ENCODE measurements around the gene FRAS1.
"Not testable (repeated sequence)": the region's sequence is repeated elsewhere in the genome, so short reads cannot be mapped to it uniquely, and the experiment has no call there.

FRAS1 gene, protein sequence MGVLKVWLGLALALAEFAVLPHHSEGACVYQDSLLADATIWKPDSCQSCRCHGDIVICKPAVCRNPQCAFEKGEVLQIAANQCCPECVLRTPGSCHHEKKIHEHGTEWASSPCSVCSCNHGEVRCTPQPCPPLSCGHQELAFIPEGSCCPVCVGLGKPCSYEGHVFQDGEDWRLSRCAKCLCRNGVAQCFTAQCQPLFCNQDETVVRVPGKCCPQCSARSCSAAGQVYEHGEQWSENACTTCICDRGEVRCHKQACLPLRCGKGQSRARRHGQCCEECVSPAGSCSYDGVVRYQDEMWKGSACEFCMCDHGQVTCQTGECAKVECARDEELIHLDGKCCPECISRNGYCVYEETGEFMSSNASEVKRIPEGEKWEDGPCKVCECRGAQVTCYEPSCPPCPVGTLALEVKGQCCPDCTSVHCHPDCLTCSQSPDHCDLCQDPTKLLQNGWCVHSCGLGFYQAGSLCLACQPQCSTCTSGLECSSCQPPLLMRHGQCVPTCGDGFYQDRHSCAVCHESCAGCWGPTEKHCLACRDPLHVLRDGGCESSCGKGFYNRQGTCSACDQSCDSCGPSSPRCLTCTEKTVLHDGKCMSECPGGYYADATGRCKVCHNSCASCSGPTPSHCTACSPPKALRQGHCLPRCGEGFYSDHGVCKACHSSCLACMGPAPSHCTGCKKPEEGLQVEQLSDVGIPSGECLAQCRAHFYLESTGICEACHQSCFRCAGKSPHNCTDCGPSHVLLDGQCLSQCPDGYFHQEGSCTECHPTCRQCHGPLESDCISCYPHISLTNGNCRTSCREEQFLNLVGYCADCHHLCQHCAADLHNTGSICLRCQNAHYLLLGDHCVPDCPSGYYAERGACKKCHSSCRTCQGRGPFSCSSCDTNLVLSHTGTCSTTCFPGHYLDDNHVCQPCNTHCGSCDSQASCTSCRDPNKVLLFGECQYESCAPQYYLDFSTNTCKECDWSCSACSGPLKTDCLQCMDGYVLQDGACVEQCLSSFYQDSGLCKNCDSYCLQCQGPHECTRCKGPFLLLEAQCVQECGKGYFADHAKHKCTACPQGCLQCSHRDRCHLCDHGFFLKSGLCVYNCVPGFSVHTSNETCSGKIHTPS (N-terminal part only)

DNA sequence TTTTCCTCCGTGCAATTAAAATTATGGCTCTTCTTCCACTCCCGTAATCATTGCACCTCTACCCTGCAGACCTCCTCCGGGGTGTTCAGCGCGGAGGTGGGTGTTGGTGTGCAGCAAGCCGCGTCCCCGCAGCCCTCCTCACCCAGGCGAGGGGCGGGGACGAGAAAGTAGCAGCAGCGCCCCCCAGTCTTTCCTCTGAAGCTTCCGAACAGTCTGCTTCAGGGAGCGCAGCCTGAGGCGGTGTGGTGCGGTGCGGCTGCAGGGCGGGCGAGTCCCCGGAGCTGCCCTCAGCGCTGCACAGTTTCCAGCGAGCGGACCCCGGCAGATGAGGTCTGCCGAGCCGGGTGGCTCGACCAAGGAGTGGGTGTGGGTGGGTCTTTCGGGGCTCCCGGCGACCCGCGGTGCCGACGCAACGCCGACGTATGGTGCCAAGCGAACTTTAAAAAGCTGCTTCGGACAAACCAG lies at the start of gene FRAS1:
Gene FRAS1, plus strand, starts transcription at position 189 of the 465 bp plus-strand sequence. CDS start 687 bp downstream, outside the sequence.
- Histone ChIP-seq H3K4me1 (ENCODE audit: control insufficient read depth, insufficient read depth, low read length) (peaks cover 12% of the 10 kb centered on the region), H3K9ac (ENCODE audit: low read length) (peak within 1 kb of the TSS; percentile 85), H3K27me3 (replicated peaks; ENCODE audit: control insufficient read depth, insufficient read depth, low read length) (no peaks in the 10 kb centered on the region), H3K36me3 (ENCODE audit: control insufficient read depth, insufficient read depth, low read length, severe bottlenecking) (no peaks in the 10 kb centered on the region), H3K9me3 (ENCODE audit: control insufficient read depth, low read length) (no peaks in the 10 kb centered on the region), H3K4me3 (ENCODE audit: low read length) (peak within 1 kb of the TSS; percentile 92)
- peak; percentile 76 for DNase-seq (ENCODE audit: low read depth)

DNA sequence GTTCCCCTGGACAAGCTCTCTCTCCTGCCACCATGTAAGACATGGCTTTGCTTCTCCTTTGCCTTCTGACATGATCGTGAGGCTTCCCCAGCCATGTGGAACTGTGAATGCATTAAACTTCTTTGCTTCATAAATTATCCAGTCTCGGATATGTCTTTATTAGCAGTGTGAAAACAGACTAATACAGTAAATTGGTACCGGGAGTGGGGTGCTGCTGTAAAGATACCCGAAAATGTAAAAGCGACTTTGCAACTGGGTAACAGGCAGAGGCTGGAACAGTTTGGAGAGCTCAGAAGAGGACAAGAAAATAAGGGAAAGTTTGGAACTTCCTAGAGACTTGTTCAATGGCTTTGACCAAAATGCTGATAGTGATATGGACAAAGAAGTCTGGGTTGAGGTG lies 46.1 kb upstream of the FRAS1 start:
- DNase-seq (ENCODE audit: low read depth); H3K36me3 ChIP-seq (ENCODE audit: control insufficient read depth, insufficient read depth, low read length, severe bottlenecking); H3K27me3 ChIP-seq (replicated peaks; ENCODE audit: control insufficient read depth, insufficient read depth, low read length); H3K4me3 ChIP-seq (ENCODE audit: low read length); H3K4me1 ChIP-seq (ENCODE audit: control insufficient read depth, insufficient read depth, low read length); H3K9ac ChIP-seq (ENCODE audit: low read length): not testable (repeated sequence)
- H3K9me3 ChIP-seq (ENCODE audit: control insufficient read depth, low read length) = peaks cover 11% of the 10 kb centered on the region

DNA sequence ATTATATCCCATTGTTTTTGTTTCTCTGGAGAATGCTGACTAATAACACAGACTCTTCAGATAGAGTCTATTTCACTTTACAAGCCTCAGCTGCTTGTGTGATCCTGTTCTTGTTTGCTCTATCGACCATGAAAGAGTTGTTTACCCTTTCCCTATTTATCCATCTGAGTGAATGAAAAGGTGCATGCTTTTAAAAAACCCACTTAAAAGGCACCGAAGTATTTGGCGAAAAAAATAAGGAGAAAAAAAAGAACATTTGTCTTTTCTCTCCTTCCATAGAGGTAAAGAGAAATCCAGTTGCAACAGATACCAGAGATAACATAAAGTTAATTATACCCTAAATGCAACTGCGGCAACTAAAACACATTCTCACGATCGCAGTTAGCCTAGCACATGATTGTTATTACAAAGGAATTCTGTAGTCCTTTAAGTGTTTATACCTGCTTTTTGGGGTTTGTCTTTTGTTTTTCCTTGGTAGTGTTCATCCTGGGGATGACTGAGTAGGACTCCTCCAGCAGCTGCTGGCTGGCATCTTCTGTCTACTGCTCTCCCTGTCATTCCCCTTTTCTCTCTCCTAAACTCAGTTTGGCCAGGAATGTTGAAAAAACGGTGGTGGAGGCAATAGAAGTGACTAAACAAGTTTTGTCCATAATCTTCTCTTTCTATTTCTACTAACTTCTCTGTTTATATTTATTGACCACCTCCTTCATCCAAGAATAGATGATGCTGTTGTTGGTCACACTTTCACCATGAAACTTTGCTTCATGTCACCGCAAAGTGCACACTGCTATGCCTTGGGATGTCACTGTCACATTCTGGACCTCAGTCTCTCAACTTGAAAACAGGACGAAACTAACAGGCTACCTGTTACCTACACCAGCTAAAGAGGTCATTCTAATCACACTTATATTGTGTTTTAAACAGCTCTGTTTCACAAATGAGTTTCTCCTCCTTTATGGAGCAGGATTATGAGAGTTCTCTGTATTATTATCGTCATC lies 41.9 kb upstream of the FRAS1 start:
- H3K4me3 ChIP-seq (ENCODE audit: low read length) = no peak overlapping the region
- no peaks in the 10 kb centered on the region for H3K36me3 ChIP-seq (ENCODE audit: control insufficient read depth, insufficient read depth, low read length, severe bottlenecking)
- no peaks in the 10 kb centered on the region for H3K4me1 ChIP-seq (ENCODE audit: control insufficient read depth, insufficient read depth, low read length)
- peaks cover 10% of the 10 kb centered on the region for H3K9me3 ChIP-seq (ENCODE audit: control insufficient read depth, low read length)
- no peak overlapping the region for H3K9ac ChIP-seq (ENCODE audit: low read length)
- H3K27me3 ChIP-seq (replicated peaks; ENCODE audit: control insufficient read depth, insufficient read depth, low read length) = no peaks in the 10 kb centered on the region
- no peak for DNase-seq (ENCODE audit: low read depth)

DNA sequence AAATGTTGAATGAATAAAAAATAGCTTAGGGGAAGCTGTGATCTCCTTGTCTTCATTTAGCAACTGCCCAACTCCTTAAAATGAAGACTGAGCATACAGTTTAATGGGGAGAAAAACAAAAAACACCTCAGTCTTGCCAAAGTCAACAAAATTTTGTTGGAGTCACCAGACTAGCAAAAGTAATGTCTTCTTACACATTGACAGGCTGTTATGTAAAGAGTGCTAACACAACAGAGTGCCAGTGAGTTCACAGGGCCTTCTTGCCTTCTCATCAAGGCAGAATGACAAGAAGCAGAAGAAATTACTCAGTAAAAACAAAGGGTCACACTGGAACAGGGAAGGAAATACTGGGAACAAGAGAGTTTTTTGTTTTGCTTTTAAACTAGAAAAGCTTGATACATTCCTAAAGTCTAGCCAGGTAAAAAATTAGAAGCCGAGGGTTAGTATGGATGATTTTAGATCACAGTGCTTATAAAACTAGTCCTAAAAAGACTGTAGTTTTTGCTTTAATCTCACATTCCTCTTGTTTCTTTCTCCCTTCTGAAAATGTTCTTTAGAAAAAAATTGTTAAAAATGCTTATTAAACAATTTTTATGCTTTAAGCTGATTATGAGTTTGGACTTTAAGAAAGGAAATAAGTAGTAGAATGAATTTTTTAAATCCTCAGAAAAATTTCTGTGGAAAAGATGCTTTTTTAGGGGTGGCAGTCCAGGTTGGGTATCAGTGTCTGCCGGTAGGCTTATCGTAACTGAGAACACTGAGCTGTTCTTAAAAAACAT lies 38.7 kb upstream of the FRAS1 start:
- Histone ChIP-seq H3K36me3 (ENCODE audit: control insufficient read depth, insufficient read depth, low read length, severe bottlenecking) (no peaks in the 10 kb centered on the region), H3K27me3 (replicated peaks; ENCODE audit: control insufficient read depth, insufficient read depth, low read length) (no peaks in the 10 kb centered on the region), H3K9me3 (ENCODE audit: control insufficient read depth, low read length) (no peaks in the 10 kb centered on the region), H3K4me3 (ENCODE audit: low read length) (no peak overlapping the region), H3K4me1 (ENCODE audit: control insufficient read depth, insufficient read depth, low read length) (no peaks in the 10 kb centered on the region), H3K9ac (ENCODE audit: low read length) (no peak overlapping the region)
- no peak for DNase-seq (ENCODE audit: low read depth)

DNA sequence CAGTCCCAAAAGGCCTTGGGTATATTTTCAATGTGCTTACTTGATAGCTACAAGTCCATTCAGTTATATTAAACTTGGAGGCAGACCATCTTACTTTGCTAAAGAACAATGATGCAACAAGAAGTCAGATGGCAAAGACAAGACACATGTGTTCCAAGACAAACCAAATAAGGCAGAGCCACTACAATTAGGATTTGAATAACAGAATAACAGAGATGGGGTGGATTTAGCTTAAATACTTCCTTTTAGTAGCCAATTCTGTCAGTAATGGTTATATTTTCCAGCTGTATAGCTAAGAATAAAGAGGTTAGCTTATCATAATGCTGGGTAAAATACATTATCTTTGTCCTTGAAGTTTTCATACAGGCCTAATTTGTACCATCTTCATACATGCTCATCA lies 37.7 kb upstream of the FRAS1 start:
- Histone ChIP-seq H3K9me3 (ENCODE audit: control insufficient read depth, low read length) (no peaks in the 10 kb centered on the region), H3K4me3 (ENCODE audit: low read length) (no peak overlapping the region), H3K27me3 (replicated peaks; ENCODE audit: control insufficient read depth, insufficient read depth, low read length) (no peaks in the 10 kb centered on the region), H3K36me3 (ENCODE audit: control insufficient read depth, insufficient read depth, low read length, severe bottlenecking) (no peaks in the 10 kb centered on the region), H3K9ac (ENCODE audit: low read length) (no peak overlapping the region), H3K4me1 (ENCODE audit: control insufficient read depth, insufficient read depth, low read length) (no peaks in the 10 kb centered on the region)
- peak; percentile 8 for DNase-seq (ENCODE audit: low read depth)

DNA sequence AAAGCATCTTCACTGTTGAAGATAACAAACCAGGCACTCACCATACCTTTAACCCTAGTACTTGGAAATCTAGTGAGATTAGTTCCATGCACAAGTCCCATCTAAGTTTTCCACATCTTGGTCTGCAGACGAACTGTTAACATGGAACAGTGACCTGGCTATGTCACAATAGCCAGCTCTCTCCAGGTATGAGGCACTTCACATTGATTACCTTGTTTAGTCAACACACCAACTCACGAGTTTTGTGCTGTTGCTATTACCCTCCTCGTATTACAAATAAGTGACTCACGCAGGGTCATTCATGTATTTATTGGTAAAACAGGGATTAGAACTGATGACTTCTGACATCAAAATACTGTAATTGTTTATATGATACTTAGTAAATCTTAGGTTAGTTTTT lies 36.4 kb upstream of the FRAS1 start:
- H3K4me3 ChIP-seq (ENCODE audit: low read length) = no peak overlapping the region
- no peaks in the 10 kb centered on the region for H3K9me3 ChIP-seq (ENCODE audit: control insufficient read depth, low read length)
- no peaks in the 10 kb centered on the region for H3K27me3 ChIP-seq (replicated peaks; ENCODE audit: control insufficient read depth, insufficient read depth, low read length)
- no peak for DNase-seq (ENCODE audit: low read depth)
- no peak overlapping the region for H3K9ac ChIP-seq (ENCODE audit: low read length)
- H3K36me3 ChIP-seq (ENCODE audit: control insufficient read depth, insufficient read depth, low read length, severe bottlenecking) = no peaks in the 10 kb centered on the region
- no peaks in the 10 kb centered on the region for H3K4me1 ChIP-seq (ENCODE audit: control insufficient read depth, insufficient read depth, low read length)

DNA sequence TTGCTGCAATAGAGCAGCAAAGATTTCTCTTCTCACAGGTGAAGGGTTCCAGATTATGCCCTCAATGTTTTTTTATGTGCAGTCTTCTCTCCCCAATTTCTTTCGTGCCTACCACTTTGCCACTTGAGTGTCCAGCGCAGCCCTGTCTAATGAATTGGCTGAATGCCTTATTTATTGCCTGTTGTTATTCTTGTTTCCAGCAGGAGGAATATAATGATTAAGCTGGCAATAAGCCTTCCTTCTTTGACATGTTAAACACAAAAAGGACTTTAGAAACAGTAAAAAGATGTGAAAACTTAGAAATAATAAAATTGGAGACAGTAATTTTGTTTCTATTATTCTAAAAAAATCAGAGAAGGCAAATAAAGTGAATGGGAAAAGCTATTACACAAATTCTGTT lies 34.6 kb upstream of the FRAS1 start:
- Histone ChIP-seq H3K36me3 (ENCODE audit: control insufficient read depth, insufficient read depth, low read length, severe bottlenecking) (no peaks in the 10 kb centered on the region), H3K27me3 (replicated peaks; ENCODE audit: control insufficient read depth, insufficient read depth, low read length) (no peaks in the 10 kb centered on the region), H3K9me3 (ENCODE audit: control insufficient read depth, low read length) (no peaks in the 10 kb centered on the region), H3K4me1 (ENCODE audit: control insufficient read depth, insufficient read depth, low read length) (no peaks in the 10 kb centered on the region), H3K9ac (ENCODE audit: low read length) (no peak overlapping the region), H3K4me3 (ENCODE audit: low read length) (no peak overlapping the region)
- no peak for DNase-seq (ENCODE audit: low read depth)

DNA sequence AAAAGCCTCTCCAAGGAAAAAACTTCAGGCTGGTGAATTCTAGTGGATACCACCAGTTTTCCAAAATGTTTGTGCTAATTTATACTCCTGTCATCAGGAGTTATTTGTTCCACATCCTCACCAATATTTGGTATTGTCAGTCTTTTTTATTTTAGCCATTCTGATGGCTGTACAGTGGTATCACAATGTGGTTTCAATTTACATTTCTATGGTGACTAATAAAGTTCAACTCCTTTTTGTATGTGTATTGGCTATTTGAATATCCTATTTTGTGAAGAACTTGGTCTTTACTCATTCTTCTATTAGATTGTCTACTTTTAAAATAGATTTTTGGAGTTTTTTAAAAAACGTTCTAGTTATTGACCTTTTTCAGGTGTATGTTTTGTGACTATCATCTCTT lies 33.0 kb upstream of the FRAS1 start:
- Histone ChIP-seq H3K36me3 (ENCODE audit: control insufficient read depth, insufficient read depth, low read length, severe bottlenecking) (no peaks in the 10 kb centered on the region), H3K4me3 (ENCODE audit: low read length) (no peak overlapping the region), H3K9me3 (ENCODE audit: control insufficient read depth, low read length) (no peaks in the 10 kb centered on the region), H3K4me1 (ENCODE audit: control insufficient read depth, insufficient read depth, low read length) (no peaks in the 10 kb centered on the region), H3K27me3 (replicated peaks; ENCODE audit: control insufficient read depth, insufficient read depth, low read length) (no peaks in the 10 kb centered on the region), H3K9ac (ENCODE audit: low read length) (no peak overlapping the region)
- DNase-seq (ENCODE audit: low read depth) = peak; percentile 40

DNA sequence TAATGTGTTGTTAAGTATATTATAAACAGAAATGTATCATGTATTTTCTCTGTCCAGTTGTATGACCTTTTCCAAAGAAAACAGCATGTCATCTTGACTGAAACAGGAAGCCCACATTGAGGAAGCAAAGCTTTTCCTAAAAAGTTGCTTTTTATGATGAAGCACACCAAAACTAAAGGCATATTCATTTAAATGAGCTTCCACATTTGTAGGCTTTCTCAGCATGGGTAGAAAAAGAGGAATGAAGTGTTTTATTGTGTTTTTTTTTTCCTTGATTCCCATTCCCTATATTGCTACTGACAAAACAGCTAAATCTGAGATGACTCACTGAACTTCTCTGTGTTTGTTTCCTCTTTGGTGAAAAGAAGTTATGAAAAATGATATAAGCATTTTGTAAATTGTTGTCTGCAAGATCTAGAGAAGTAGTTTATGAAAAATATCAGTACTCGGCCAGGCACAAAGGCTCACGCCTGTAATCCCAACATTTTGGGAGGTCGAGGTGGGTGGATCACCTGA lies 32.5 kb upstream of the FRAS1 start:
- H3K9me3 ChIP-seq (ENCODE audit: control insufficient read depth, low read length) = no peaks in the 10 kb centered on the region
- H3K9ac ChIP-seq (ENCODE audit: low read length) = no peak overlapping the region
- no peak overlapping the region for H3K4me3 ChIP-seq (ENCODE audit: low read length)
- peak; percentile 19 for DNase-seq (ENCODE audit: low read depth)
- H3K36me3 ChIP-seq (ENCODE audit: control insufficient read depth, insufficient read depth, low read length, severe bottlenecking) = no peaks in the 10 kb centered on the region
- no peaks in the 10 kb centered on the region for H3K4me1 ChIP-seq (ENCODE audit: control insufficient read depth, insufficient read depth, low read length)
- H3K27me3 ChIP-seq (replicated peaks; ENCODE audit: control insufficient read depth, insufficient read depth, low read length) = no peaks in the 10 kb centered on the region

Data from adipocyte (in vitro differentiated cells).